Kidney (tissue), 14 donors: ENCODE data around the gene DSC3. TPM values are rescaled to one million over a fixed set of nuclear protein-coding genes. Genes with fewer than 3 reads are reported as not detected.

Experiments used
- DNase-seq, 5 donors: peaks; one replicate each; pipeline ENCODE4 v3.0.0-alpha.2; 2013 to 2020
- FAIRE-seq: peaks from 2 replicates; lab custom pipeline; 2012; peaks lifted over from hg19 to GRCh38; lab: Jason Lieb, UNC
- H3K27ac ChIP-seq, 2 donors: one replicate each; pipeline ENCODE4 v1.7.0; 2013; ENCODE audit warnings: low read depth in 2 of 2, low read length in 2 of 2, inconsistent platforms in 1 of 2
- H3K27me3 ChIP-seq: one replicate; pipeline ENCODE4 v1.7.1; 2013; ENCODE audit warnings: low read length, inconsistent platforms; ENCODE audit not compliant: control insufficient read depth, insufficient read depth
- H3K36me3 ChIP-seq, 3 donors: one replicate each; pipeline versions ENCODE4 v1.7.0 to v1.7.1; 2013; ENCODE audit warnings: low read length in 3 of 3, control low read depth in 1 of 3, inconsistent platforms in 1 of 3; ENCODE audit not compliant: insufficient read depth in 3 of 3, control insufficient read depth in 2 of 3
- H3K4me1 ChIP-seq, 3 donors: one replicate each; pipeline versions ENCODE4 v1.7.0 to v1.7.1; 2013; ENCODE audit warnings: low read length in 3 of 3, inconsistent platforms in 1 of 3, low read depth in 1 of 3; ENCODE audit not compliant: control insufficient read depth in 2 of 3, insufficient read depth in 2 of 3
- H3K4me3 ChIP-seq, 3 donors: one replicate each; pipeline versions ENCODE4 v1.7.0 to v1.8.1; 2013; ENCODE audit warnings: low read length in 3 of 3, control low read depth in 1 of 3, inconsistent platforms in 1 of 3
- H3K9ac ChIP-seq, 3 donors: one replicate each; pipeline versions ENCODE4 v1.7.0 to v1.7.1; 2013; ENCODE audit warnings: low read length in 3 of 3, control low read depth in 1 of 3, inconsistent platforms in 1 of 3
- H3K9me3 ChIP-seq, 3 donors: one replicate each; pipeline versions ENCODE4 v1.7.0 to v1.7.1; 2013; ENCODE audit warnings: low read length in 3 of 3, control low read depth in 1 of 3, inconsistent platforms in 1 of 3; ENCODE audit not compliant: control insufficient read depth in 2 of 3, insufficient read depth in 1 of 3
- intact Hi-C: fragments of 100-400 bp; cut with DNase I; formaldehyde crosslinking; loops from one replicate; pipeline ENCODE4 v1.11.1; 2022
- polyA plus RNA-seq: library from polyadenylated mRNA; stranded (reverse); fragments of 350-450 nt; fragmentation: Illumina TruSeq; extraction: RNeasy Lipid Tissue Mini Kit (QIAGEN cat#74804); gene quantifications from one replicate; pipeline ENCODE4 v1.2.3, GENCODE V29; 2014; ENCODE audit warnings: low read depth, low replicate concordance; ENCODE audit not compliant: insufficient read depth
- total RNA-seq: library from RNA; stranded (reverse); fragmentation: NEBNext Ultra II Directional; extraction: Animal tissue kit (Norgen Biotek cat#: 25700); gene quantifications from one replicate; pipeline ENCODE4 v1.2.1, GENCODE V29; 2021
- TF ChIP-seq, protein P1 (sequence below): IDR thresholded peaks from 3 replicates; pipeline ENCODE4 v1.5.1; 2012; ENCODE audit warnings: mild to moderate bottlenecking, moderate library complexity, borderline replicate concordance; ENCODE audit not compliant: insufficient read depth; ENCODE audit errors: extremely low read depth
- donor health status: control.
- donor health status: control.
- donor health status: control.
- donor health status: control.
- donor health status: control.
- donor health status: DM: yes; HTN: yes; CAD: no.
- donor health status: Normal renal cell carcinoma (clear cell type).

DSC3 gene
- total and polyA plus RNA-seq, 2 donors from 2014 or later = not detected

- DNase-seq (no peak), FAIRE-seq (no peak)
- H3K9me3 ChIP-seq = no peaks in the 10 kb centered on the region
- no peak overlapping the region for H3K4me3 ChIP-seq
- TF ChIP-seq, protein P1, sequence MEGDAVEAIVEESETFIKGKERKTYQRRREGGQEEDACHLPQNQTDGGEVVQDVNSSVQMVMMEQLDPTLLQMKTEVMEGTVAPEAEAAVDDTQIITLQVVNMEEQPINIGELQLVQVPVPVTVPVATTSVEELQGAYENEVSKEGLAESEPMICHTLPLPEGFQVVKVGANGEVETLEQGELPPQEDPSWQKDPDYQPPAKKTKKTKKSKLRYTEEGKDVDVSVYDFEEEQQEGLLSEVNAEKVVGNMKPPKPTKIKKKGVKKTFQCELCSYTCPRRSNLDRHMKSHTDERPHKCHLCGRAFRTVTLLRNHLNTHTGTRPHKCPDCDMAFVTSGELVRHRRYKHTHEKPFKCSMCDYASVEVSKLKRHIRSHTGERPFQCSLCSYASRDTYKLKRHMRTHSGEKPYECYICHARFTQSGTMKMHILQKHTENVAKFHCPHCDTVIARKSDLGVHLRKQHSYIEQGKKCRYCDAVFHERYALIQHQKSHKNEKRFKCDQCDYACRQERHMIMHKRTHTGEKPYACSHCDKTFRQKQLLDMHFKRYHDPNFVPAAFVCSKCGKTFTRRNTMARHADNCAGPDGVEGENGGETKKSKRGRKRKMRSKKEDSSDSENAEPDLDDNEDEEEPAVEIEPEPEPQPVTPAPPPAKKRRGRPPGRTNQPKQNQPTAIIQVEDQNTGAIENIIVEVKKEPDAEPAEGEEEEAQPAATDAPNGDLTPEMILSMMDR = no peak
- H3K27me3 ChIP-seq = peaks cover 34% of the 10 kb centered on the region
- no peak overlapping the region for H3K27ac ChIP-seq
- intact Hi-C loops = no loop called here
- no peaks in the 10 kb centered on the region for H3K36me3 ChIP-seq
- H3K4me1 ChIP-seq = peaks cover 0 to 3% (median 0%) of the 10 kb centered on the region in 3 donors
- no peak overlapping the region for H3K9ac ChIP-seq
Measured at GRCh38 chr18:31043709-31044108, 1.2 kb upstream of the DSC3 start.

GRCh38 chr18:31042084-31042405, 497 bp downstream of the DSC3 start:
- peak overlapping the region in 1 of 3 donors; percentile 24 for H3K4me3 ChIP-seq
- FAIRE-seq = no peak
- H3K4me1 ChIP-seq = peaks cover 0 to 3% (median 0%) of the 10 kb centered on the region in 3 donors
- TF ChIP-seq, protein P1 = no peak
- intact Hi-C loops = no loop called here
- no peaks in the 10 kb centered on the region for H3K9me3 ChIP-seq
- H3K36me3 ChIP-seq = no peaks in the 10 kb centered on the region
- DNase-seq = peak in 1 of 5 donors; percentile 69
- H3K27me3 ChIP-seq = peaks cover 34% of the 10 kb centered on the region
- H3K9ac ChIP-seq = no peak overlapping the region
- H3K27ac ChIP-seq = no peak overlapping the region

DNA sequence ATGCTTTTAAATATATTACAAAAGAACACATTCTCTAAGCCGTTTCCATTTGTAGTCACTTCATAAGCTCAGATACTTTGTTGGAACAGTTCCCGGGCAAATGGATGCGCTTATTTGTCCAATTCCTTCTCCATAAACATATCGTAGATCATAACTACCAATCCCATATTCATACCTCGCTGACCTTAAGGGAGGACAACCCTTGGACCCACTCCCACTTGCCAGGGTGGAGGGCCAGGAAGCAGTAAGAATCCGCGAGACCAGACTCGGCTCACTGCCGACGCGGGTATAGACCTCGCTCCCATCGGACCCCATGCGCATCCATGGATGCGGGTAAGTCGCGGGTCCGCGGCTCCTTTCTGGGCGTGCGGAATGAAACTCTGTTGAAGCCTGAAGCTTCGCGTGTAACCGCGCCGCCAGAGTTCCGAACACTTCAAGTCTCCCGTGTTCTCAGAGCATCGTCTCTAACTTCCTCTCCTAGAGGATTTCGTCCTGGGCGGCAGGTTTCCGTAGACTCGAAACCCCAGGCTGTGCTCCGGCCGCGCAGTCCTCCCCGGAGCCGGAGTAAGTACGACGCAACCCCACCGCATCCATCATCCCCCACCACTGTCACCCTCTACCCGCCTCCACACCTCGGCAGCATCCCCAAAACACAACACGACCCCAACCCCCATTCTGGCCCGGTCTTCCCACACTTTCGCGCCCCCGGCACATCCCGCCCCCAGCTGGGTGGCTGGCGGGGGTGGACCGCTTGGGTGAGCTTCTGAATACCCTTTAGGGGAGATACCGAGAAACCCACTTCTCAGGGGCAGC, 1.1 kb downstream of the DSC3 start:
- peak overlapping the region in 1 of 3 donors; percentile 37 for H3K4me3 ChIP-seq
- peaks cover 34% of the 10 kb centered on the region for H3K27me3 ChIP-seq
- peaks cover 0 to 3% (median 0%) of the 10 kb centered on the region in 3 donors for H3K4me1 ChIP-seq
- H3K9me3 ChIP-seq = no peaks in the 10 kb centered on the region
- intact Hi-C loops = no loop called here
- TF ChIP-seq, protein P1 = no peak
- H3K27ac ChIP-seq = no peak overlapping the region
- no peaks in the 10 kb centered on the region for H3K36me3 ChIP-seq
- no peak overlapping the region for H3K9ac ChIP-seq
- FAIRE-seq (no peak), DNase-seq (peak; percentile 47 to 78 (median 64))
